Measurements from ENCODE around the gene RNF222.

RNF222 gene

DNA sequence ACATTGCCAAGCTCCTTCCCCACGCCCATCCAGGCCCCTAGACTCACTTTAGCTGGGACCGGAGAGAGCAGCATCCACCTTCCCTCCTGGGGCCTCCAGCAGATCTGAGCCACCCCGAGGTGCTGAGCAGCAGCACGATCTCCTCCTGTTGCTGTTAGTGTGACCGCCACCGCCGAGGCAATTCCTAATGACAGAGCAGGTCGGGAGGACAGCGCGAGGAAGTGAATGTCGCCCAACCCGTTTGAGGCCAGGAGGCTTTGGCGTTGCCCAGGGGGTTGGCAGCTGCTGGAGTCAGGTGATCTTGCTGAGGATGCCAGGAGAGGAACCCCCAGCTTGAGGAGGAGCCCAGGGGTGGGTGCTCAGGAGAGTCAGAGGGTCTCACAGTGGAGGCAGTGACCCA lies at the start of gene RNF222:
Gene RNF222 (minus strand): TSS at position 192 of the 400 bp plus-strand sequence. CDS start 4,366 bp downstream, outside the sequence.
- DNase-seq: no peak

GRCh38 chr17:8445536-8445935 lies 47.9 kb upstream of the RNF222 start:
- DNase-seq: no peak

DNA sequence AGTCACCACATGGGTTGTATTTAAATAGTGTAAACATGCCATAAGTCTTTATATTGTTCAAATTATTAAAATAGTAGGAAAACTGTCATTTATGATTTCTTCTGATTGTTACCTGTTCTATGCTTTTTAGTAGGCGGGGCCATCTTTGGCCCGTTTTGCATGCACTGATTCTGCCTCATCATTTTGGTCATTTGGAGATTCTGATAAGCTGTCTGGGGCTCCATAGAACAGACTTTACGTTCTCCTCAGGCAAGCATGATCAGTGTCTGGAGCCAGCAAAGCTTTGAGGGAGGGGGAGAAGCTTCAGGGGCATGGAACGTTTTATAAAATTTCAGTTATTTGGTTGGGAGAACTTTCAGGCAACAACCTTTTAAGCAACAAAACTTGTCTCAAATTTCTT lies 46.9 kb upstream of the RNF222 start:
- DNase-seq: no peak

- no peak for DNase-seq
Observed at GRCh38 chr17:8443756-8444155, 46.1 kb upstream of the RNF222 start.

- DNase-seq: no peak
Observed at GRCh38 chr17:8442310-8442709, 44.7 kb upstream of the RNF222 start.

GRCh38 chr17:8441690-8442089 lies 44.1 kb upstream of the RNF222 start:
- DNase-seq: no peak

- DNase-seq: no peak
Observed at GRCh38 chr17:8439681-8440080, 42.1 kb upstream of the RNF222 start.

- DNase-seq: no peak
Observed at GRCh38 chr17:8438441-8438840, 40.8 kb upstream of the RNF222 start.

DNA sequence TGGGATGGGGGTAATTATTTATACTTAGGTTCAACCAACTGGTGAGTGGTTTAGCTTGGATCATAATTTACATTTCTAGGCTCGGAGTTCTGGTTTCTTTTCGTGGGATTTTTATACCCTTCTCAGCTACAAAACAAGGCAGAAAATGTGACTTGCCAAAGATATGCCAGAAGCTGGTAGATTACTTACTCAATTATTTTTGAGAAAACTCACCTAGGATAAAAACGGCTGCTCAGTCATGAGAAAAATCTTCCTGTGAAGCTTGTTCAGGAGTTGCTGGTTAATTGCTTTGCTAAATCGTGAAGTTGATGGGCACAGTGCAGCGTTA lies 39.2 kb upstream of the RNF222 start:
- no peak for DNase-seq

DNA sequence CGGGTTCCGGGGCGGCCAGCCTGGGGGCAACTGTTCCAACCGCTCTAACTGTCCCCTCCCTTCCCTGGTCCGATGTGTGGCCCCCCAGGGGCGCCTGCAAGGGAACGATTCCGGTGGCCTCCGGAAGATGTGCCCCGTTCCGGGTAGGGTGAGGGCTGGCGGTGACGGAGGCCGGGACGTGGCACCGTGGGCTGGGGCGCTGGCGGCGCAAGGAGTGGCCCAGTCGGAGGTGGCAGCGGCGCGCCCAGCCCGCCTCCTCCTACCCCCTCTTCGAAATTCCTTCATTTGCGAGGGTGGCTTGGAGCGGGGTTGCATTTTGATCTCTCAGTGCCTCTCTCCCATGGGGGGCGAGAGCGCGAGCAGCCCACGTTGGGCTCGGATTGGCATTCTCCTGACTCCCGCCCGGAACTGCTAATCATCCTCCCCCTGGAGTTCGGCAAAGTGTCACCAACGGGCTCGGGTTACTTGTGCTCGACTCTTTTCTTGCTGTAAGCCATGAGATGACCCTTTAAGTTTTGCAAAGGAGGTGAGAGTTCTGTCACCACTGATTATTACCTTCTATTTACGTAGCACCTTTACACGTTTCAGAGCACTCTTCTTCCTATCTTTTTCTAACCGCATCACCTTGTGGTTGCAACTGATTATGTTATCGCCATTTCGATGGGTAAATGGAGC lies 38.7 kb upstream of the RNF222 start:
- peak; percentile 32 for DNase-seq

GRCh38 chr17:8435245-8436168 lies 37.9 kb upstream of the RNF222 start, which contains the start of gene NDEL1:
TSS of gene NDEL1 (plus strand) at chr17:8435884. CDS start at chr17:8444272, 8,388 bp downstream.
- DNase-seq: peak; percentile 95

- DNase-seq: no peak
Observed at GRCh38 chr17:8430966-8431365, 33.3 kb upstream of the RNF222 start.

DNA sequence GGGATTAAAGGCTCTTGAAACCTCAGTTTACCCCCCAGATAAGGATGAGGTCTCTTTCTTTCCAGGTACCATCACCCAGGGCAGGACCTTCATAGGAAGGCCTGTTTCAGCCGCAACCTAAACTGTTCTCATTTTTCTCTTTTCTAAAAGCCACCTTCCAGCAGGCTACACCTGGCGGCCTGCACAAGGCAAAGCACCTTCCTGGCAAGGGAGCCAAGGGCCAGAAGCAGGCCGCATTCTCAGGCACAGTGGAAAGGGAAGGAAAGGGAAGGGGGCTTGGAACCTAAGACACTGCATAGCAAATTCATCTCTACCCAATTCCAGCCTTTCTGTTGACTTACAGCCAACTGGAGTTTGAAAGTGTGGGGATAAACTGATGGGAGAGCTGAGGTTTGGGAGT lies 29.2 kb upstream of the RNF222 start:
- no peak for DNase-seq

DNA sequence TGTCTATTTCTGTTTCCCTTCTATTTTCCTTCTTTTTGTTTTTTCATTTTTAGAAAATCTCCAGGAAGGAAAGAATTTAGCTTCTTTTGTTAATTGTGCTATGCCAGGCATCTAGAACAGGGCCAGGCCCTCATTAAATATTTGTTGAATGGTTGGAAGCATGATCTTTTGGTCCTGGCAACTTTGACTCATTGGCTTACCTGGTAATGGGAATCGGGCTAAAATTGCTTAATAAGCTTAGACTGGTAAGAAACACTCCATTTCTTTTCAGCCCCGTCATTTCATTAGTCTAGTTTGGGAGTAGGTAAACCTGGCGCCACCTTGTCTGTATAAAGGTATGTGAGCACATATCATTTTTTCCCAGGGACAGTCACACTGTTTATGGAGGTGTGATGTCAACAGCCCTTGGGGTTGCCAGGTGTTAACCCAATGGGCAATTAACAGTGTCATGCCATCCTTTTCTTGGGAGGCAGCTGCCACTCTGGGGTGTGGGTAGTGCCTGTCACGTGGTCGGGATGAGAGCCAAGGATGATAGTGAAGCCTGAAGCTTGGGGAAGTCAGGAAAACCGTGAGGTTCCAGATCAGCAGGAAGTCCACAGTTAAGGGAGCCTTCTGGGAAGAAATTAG lies 28.6 kb upstream of the RNF222 start:
- DNase-seq: no peak

- DNase-seq: no peak
Observed at GRCh38 chr17:8421571-8421970, 23.9 kb upstream of the RNF222 start.

GRCh38 chr17:8420041-8420934 lies 22.7 kb upstream of the RNF222 start:
- DNase-seq: no peak

- no peak for DNase-seq
Observed at GRCh38 chr17:8419305-8419704, 21.7 kb upstream of the RNF222 start.

DNA sequence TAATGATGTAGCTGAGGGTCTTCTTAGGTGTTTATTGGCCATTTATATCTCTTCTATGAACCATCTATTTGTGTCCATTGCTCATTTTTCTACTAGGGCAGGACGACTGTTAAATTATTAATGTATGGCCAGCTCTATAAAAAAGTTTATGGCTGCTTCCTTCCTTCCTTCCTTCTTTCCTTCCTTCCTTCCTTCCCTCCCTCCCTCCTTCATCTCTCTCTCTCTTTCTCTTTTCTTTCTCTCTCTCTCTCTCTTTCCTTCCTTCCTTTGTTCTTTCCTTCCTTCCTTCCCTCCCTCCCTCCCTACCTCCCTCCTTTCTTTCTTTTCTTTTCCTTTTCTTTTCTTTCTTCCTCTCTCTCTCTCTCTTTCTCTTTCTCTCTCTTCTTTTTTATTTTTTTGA lies 20.8 kb upstream of the RNF222 start:
- DNase-seq: no peak

DNA sequence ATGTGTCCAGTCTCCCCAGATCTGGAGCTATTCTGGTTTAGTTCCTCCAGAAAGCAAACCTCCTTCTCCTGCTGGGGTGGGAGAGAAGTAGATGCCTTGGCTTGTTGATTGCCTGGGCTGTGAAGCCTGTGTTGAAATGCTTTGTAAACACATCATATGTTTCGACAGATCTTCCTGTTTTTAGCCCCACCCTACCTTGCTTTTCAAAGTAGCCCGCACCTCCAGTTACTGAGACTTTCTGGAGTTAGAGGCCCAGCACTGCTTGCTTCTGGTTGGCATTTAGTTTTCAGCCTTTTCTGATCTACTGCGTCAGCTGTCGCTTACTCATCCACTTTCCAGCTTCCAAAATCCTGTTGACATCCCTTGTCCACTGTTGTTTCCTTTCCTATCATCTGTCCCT lies 20.2 kb upstream of the RNF222 start:
- no peak for DNase-seq

- no peak for DNase-seq
Observed at GRCh38 chr17:8413938-8414337, 16.3 kb upstream of the RNF222 start.

DNA sequence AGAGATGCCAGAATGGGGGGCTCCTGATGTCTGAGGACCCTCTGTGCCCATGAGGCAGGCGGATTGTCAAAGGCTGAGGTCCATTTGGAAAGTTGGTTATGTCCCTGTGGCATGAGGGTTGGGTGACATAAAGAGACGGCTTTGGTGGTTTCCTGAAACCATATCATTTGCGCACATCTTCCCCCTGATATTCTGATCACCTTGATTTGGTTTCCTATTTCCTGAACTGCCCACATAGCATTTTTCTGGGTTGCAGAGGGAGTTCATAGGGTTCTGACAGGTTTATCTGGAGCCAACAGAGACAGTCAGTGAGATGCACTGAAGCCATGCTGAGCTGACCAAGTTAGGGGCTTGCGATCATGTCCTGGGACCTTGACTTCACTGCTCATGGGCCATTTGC lies 15.7 kb upstream of the RNF222 start:
- DNase-seq: no peak

DNA sequence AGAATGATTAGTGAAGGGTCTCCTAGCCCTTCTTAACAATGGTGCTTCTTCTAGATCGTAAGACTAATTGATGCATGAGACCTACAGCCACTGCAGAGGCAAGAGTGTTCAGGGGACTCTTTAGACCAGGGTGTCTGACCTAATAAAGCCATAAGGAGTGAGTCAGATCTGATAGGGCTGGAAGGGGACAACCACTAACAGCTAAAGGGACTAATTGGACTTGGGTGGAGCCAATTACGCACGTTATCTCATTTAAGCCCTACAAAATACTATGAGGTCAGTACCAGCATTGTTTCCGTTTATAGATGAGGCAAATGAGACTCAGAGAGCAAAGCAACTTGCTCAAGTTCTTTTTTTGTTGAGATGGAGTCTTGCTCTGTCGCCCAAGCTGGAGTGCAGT lies 14.5 kb upstream of the RNF222 start:
- DNase-seq: no peak

DNA sequence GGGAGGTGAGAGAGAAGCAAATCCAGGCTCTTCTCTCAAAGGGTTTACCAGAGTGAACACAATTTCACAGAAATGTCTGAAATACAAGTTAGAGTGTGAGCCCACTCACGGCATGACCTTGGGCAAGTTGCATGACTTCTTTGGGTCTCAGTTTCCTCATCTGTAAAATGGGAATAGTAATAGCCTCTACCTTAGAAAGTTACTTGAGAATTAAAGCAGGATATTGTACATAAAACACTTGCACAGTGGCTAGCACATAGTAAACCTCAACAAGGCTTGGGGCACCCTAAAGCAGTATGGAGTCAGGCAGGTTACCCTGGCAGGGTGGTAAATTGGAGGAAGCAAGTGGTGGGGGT lies 13.2 kb upstream of the RNF222 start:
- DNase-seq: no peak
